Neural cell (in vitro differentiated cells): Measurements from ENCODE around the gene ERH. TPM values are rescaled to one million over a fixed set of nuclear protein-coding genes. Genes with fewer than 3 reads are reported as not detected.

Experiments
- H2AFZ ChIP-seq: fragments of 200-600, 300-800 bp; sonication (generic), shearing (Covaris generic); 2 replicates; pipeline ENCODE4 v1.6.0; 2014; ENCODE audit warnings: low read depth, mild to moderate bottlenecking, antibody characterized with exemption, low read length, moderate library complexity
- H3F3A ChIP-seq: fragments of 200-600 bp; shearing (Covaris generic); 2 replicates; pipeline ENCODE4 v1.6.1; 2016; ENCODE audit warnings: mild to moderate bottlenecking, moderate library complexity, mixed read lengths, antibody characterized with exemption, low read length; ENCODE audit not compliant: insufficient read depth, poor library complexity, severe bottlenecking
- H3K27ac ChIP-seq: fragments of 200-600, 300-800 bp; sonication (generic), shearing (Covaris generic); 2 replicates; pipeline ENCODE4 v1.5.1; 2014; ENCODE audit warnings: mild to moderate bottlenecking, low read length, moderate library complexity
- H3K27me3 ChIP-seq: fragments of 300-800, 200-600 bp; sonication (generic), shearing (Covaris generic); 2 replicates; pipeline ENCODE4 v1.6.0; 2014; ENCODE audit warnings: mild to moderate bottlenecking, low read depth, low read length, moderate library complexity; ENCODE audit not compliant: insufficient read depth
- H3K36me3 ChIP-seq: fragments of 300-800, 200-600 bp; sonication (generic), shearing (Covaris generic); 2 replicates; pipeline ENCODE4 v1.5.1; 2014; ENCODE audit warnings: mild to moderate bottlenecking, antibody characterized with exemption, low read length, moderate library complexity; ENCODE audit not compliant: insufficient read depth
- H3K4me2 ChIP-seq: fragments of 300-800, 200-600 bp; sonication (generic), shearing (Covaris generic); 2 replicates; pipeline ENCODE4 v1.6.0; 2014; ENCODE audit warnings: mild to moderate bottlenecking, low read length
- H3K4me3 ChIP-seq: fragments of 300-800, 200-600 bp; sonication (generic), shearing (Covaris generic); 2 replicates; pipeline ENCODE4 v1.5.1; 2014; ENCODE audit warnings: mild to moderate bottlenecking, low read length, moderate library complexity
- H3K79me2 ChIP-seq: fragments of 200-600 bp; shearing (Covaris generic); replicated peaks from 2 replicates; pipeline ENCODE4 v1.6.0; 2014; ENCODE audit warnings: mild to moderate bottlenecking, low read length, moderate library complexity; ENCODE audit not compliant: insufficient read depth
- H3K9ac ChIP-seq: fragments of 300-800, 200-600 bp; sonication (generic), shearing (Covaris generic); 2 replicates; pipeline ENCODE4 v1.6.1; 2016; ENCODE audit warnings: mild to moderate bottlenecking, low read length, mixed read lengths
- H3K9me2 ChIP-seq: fragments of 200-600 bp; shearing (Covaris generic); 2 replicates; pipeline ENCODE4 v1.6.1; 2016; ENCODE audit warnings: mild to moderate bottlenecking, low read length, mixed read lengths; ENCODE audit not compliant: insufficient read depth
- H3K9me3 ChIP-seq: fragments of 200-600, 300-800 bp; sonication (generic), shearing (Covaris generic); 2 replicates; pipeline ENCODE4 v1.6.1; 2016; ENCODE audit warnings: mild to moderate bottlenecking, mixed run types, low read length, moderate library complexity, mixed read lengths
- H4K20me1 ChIP-seq: fragments of 200-600 bp; shearing (Covaris generic); 2 replicates; pipeline ENCODE4 v1.6.1; 2016; ENCODE audit warnings: mild to moderate bottlenecking, mixed run types; ENCODE audit not compliant: insufficient read depth
- EP300 ChIP-seq: fragments of 450-650 bp; conservative IDR thresholded peaks from 2 replicates; pipeline ENCODE4 v1.6.1; 2014; ENCODE audit warnings: antibody characterized with exemption, mild to moderate bottlenecking, moderate library complexity; ENCODE audit not compliant: poor library complexity, severe bottlenecking
- EZH2 ChIP-seq: fragments of 200-600, 300-800 bp; shearing (Covaris generic), sonication (generic); IDR thresholded peaks from 2 replicates; pipeline ENCODE4 v1.6.1; 2014; ENCODE audit warnings: antibody characterized with exemption, low read length, borderline replicate concordance, mild to moderate bottlenecking; ENCODE audit not compliant: insufficient read depth, poor library complexity, severe bottlenecking
- MXI1 ChIP-seq: fragments of 450-650 bp; conservative IDR thresholded peaks from 2 replicates; pipeline ENCODE4 v1.6.1; 2014; ENCODE audit warnings: antibody characterized with exemption, mild to moderate bottlenecking; ENCODE audit not compliant: poor library complexity, severe bottlenecking
- POLR2AphosphoS5 ChIP-seq: IDR thresholded peaks from 2 replicates; pipeline ENCODE4 v1.6.1; 2012
- RAD21 ChIP-seq: fragments of 450-650 bp; conservative IDR thresholded peaks from 2 replicates; pipeline ENCODE4 v1.6.1; 2014; ENCODE audit warnings: antibody characterized with exemption, mild to moderate bottlenecking, moderate library complexity
- SMC3 ChIP-seq: fragments of 450-650 bp; conservative IDR thresholded peaks from 2 replicates; pipeline ENCODE4 v1.6.1; 2014; ENCODE audit warnings: antibody characterized with exemption, mild to moderate bottlenecking, moderate library complexity; ENCODE audit not compliant: poor library complexity
- TAF1 ChIP-seq: IDR thresholded peaks from 2 replicates; pipeline ENCODE4 v1.6.1; 2012; ENCODE audit warnings: low read depth
- polyA plus RNA-seq: library from polyadenylated mRNA; depleted of rRNA; stranded (reverse); fragments of >200 nt; gene quantifications from 2 replicates; pipeline ENCODE4 v1.2.3, GENCODE V29; 2014
- TF ChIP-seq, protein P1 (sequence below): IDR thresholded peaks from 2 replicates; pipeline ENCODE4 v1.6.1; 2012; ENCODE audit warnings: borderline replicate concordance
- TF ChIP-seq, protein P2 (sequence below): fragments of 450-650 bp; IDR thresholded peaks from 2 replicates; pipeline ENCODE4 v1.5.1; 2014; ENCODE audit warnings: antibody characterized with exemption, mild to moderate bottlenecking, moderate library complexity; ENCODE audit not compliant: poor library complexity, severe bottlenecking

The ERH gene
- polyA plus RNA-seq, 1 donor from 2014 or later, result 480 TPM

DNA sequence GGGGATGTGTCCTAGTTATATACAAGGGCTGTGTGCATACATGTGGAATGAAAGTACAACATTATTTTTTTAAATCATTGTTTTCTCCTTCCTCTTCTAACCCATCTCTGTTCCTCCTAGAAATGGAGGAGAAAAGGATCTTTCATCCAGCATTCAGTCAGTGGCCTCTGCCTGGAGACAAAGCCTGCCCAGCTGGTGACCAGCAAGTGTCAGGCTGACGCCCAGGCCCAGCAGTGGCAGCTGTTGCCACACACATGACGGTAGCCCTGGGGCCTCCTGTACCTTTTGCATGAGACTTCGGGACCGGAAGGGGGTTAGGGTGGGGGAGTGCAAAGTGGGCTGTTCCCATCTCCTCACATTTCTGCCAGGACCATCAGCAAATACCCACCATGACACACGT is 46.2 kb downstream of the ERH start:
- no peaks in the 10 kb centered on the region for H3K79me2 ChIP-seq
- no peak overlapping the region for H3K4me2 ChIP-seq
- H3K27me3 ChIP-seq, result no peaks in the 10 kb centered on the region
- no peak overlapping the region for H3K9ac ChIP-seq
- no peaks in the 10 kb centered on the region for H3K9me2 ChIP-seq
- no peak overlapping the region for H2AFZ ChIP-seq
- H3K36me3 ChIP-seq, result no peaks in the 10 kb centered on the region
- H3F3A ChIP-seq, result no peaks in the 10 kb centered on the region
- no peak overlapping the region for H3K27ac ChIP-seq
- H3K9me3 ChIP-seq, result no peaks in the 10 kb centered on the region
- H4K20me1 ChIP-seq, result no peaks in the 10 kb centered on the region
- no peak overlapping the region for H3K4me3 ChIP-seq
- no peak for TF ChIP-seq POLR2AphosphoS5
- TF ChIP-seq RAD21, result no peak
- TF ChIP-seq SMC3, result no peak
- TF ChIP-seq, protein P1, sequence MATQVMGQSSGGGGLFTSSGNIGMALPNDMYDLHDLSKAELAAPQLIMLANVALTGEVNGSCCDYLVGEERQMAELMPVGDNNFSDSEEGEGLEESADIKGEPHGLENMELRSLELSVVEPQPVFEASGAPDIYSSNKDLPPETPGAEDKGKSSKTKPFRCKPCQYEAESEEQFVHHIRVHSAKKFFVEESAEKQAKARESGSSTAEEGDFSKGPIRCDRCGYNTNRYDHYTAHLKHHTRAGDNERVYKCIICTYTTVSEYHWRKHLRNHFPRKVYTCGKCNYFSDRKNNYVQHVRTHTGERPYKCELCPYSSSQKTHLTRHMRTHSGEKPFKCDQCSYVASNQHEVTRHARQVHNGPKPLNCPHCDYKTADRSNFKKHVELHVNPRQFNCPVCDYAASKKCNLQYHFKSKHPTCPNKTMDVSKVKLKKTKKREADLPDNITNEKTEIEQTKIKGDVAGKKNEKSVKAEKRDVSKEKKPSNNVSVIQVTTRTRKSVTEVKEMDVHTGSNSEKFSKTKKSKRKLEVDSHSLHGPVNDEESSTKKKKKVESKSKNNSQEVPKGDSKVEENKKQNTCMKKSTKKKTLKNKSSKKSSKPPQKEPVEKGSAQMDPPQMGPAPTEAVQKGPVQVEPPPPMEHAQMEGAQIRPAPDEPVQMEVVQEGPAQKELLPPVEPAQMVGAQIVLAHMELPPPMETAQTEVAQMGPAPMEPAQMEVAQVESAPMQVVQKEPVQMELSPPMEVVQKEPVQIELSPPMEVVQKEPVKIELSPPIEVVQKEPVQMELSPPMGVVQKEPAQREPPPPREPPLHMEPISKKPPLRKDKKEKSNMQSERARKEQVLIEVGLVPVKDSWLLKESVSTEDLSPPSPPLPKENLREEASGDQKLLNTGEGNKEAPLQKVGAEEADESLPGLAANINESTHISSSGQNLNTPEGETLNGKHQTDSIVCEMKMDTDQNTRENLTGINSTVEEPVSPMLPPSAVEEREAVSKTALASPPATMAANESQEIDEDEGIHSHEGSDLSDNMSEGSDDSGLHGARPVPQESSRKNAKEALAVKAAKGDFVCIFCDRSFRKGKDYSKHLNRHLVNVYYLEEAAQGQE, result no peak
- TF ChIP-seq, protein P2, sequence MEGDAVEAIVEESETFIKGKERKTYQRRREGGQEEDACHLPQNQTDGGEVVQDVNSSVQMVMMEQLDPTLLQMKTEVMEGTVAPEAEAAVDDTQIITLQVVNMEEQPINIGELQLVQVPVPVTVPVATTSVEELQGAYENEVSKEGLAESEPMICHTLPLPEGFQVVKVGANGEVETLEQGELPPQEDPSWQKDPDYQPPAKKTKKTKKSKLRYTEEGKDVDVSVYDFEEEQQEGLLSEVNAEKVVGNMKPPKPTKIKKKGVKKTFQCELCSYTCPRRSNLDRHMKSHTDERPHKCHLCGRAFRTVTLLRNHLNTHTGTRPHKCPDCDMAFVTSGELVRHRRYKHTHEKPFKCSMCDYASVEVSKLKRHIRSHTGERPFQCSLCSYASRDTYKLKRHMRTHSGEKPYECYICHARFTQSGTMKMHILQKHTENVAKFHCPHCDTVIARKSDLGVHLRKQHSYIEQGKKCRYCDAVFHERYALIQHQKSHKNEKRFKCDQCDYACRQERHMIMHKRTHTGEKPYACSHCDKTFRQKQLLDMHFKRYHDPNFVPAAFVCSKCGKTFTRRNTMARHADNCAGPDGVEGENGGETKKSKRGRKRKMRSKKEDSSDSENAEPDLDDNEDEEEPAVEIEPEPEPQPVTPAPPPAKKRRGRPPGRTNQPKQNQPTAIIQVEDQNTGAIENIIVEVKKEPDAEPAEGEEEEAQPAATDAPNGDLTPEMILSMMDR, result no peak
- no peak for TF ChIP-seq MXI1
- no peak for TF ChIP-seq TAF1
- TF ChIP-seq EZH2, result no peak
- TF ChIP-seq EP300, result no peak

DNA sequence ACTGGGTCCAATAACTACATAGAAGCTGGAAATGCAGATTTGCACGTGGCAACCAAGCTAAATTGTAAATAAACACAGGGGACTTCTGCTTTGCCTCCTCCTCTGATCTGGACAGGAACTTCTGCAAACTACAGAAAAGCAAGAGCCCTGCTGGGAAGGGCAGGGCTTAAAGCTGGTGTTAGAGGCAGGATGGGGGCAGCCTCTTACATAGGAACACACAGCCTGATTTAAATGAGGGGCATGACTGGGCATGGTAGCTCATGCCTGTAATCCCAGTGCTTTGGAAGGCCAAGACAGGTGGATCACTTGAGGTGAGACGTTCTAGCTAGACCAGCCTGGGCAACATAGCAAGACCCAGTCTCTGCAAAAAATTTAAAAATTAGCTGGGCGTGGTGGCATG is 46.7 kb downstream of the ERH start:
- no peak for TF ChIP-seq POLR2AphosphoS5
- no peak for TF ChIP-seq TAF1
- no peak for TF ChIP-seq MXI1
- TF ChIP-seq, protein P2, result no peak
- TF ChIP-seq, protein P1, result no peak
- Histone ChIP-seq H4K20me1 (no peaks in the 10 kb centered on the region), H3K36me3 (no peaks in the 10 kb centered on the region), H3K4me3 (no peak overlapping the region), H3F3A (no peaks in the 10 kb centered on the region), H3K79me2 (no peaks in the 10 kb centered on the region), H3K27ac (no peak overlapping the region), H2AFZ (no peak overlapping the region), H3K9me3 (no peaks in the 10 kb centered on the region), H3K9ac (no peak overlapping the region), H3K4me2 (no peak overlapping the region), H3K9me2 (no peaks in the 10 kb centered on the region), H3K27me3 (no peaks in the 10 kb centered on the region)
